ENCODE data around the gene VCY.
"Not testable (repeated sequence)": the region's sequence is repeated elsewhere in the genome, so short reads cannot be mapped to it uniquely, and the experiment has no call there.

Gene VCY

DNA sequence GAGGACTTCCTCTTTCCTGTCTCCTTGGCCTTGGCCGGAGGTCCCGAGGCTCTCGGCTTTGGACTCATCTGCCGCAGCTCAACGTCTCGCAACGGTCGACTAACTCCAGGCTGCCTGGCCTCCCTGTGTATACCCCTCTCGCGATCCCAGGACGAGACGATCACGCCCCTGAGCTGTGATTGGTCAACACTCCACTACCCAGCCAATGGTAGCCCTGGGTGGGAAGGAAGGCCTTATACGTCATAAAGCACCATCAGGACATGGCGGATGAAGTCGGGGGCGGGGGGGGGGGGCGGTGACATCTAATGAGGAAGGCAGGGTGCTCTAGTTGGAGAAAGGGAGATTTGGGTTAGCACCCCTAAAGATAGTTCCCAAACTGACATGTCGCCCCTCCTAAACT, at the start of gene VCY:
VCY (minus strand) TSS at position 101 of the 400 bp plus-strand sequence; CDS start at position 68, 33 bp downstream.
- not testable (repeated sequence) for DNase-seq (ENCODE audit: low spot score)

- not testable (repeated sequence) for DNase-seq (ENCODE audit: low spot score)
These were observed 44.1 kb upstream of the VCY start for GRCh38 chrY:14030395-14030794.

DNA sequence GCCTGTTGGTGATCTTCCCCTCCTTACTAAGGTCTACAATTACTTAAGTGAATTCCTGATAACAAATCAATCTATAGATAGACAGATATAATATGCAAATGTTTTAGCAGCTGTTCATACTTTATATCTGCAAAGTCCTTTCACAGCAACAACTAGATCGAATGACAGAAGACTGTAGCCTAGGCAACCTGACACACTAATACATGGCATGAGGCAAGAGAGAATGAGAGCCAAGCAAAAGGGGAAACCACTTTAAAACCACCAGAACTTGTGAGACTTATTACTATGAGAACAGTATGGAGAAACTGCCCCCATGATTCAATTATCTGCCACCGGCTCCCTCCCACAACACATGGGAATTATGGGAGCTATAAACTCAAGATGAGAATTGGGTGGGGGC, 25.6 kb upstream of the VCY start:
- DNase-seq (ENCODE audit: low spot score), result not testable (repeated sequence)

- not testable (repeated sequence) for DNase-seq (ENCODE audit: low spot score)
These were observed 43.9 kb downstream of the VCY start for GRCh38 chrY:13942406-13942805.

All from kidney tubule cell (primary cell).